AG09309 (cell line): ENCODE results near the gene JPH2.

Source experiments
- DNase-seq: peaks from one replicate; pipeline ENCODE4 v3.0.0-alpha.2; 2010; ENCODE audit warnings: low read depth
- H3K4me3 ChIP-seq: 2 replicates; pipeline ENCODE4 v1.5.1; 2011; ENCODE audit warnings: mild to moderate bottlenecking, low read depth, low read length, moderate library complexity; ENCODE audit not compliant: control insufficient read depth
- TF ChIP-seq, protein P1 (sequence below): IDR thresholded peaks from 2 replicates; pipeline ENCODE4 v1.5.1; 2011; ENCODE audit warnings: mild to moderate bottlenecking, low read depth, low read length, inconsistent platforms; ENCODE audit not compliant: insufficient read depth, control insufficient read depth; ENCODE audit errors: missing control alignments

JPH2 gene

DNA sequence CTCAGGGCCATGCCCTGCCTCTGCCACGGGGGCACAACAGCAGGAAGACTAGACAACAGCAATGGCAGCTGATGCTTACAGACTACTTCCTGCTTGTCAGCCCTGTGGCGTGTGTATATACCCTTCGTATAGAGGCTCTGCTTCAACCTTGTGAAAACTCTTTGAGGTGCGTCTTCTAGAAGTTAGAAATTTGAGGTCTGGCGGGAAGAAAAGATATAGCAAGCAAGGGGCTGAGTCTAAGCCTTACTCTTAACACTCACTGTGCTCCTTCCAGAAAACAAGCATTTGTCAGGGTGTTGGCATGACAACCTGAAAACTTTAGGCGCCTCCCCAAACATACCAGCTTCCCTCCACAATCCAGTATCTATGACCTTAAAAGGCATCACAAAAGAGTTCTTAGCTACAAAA, 33.3 kb downstream of the JPH2 start:
- TF ChIP-seq, protein P1, sequence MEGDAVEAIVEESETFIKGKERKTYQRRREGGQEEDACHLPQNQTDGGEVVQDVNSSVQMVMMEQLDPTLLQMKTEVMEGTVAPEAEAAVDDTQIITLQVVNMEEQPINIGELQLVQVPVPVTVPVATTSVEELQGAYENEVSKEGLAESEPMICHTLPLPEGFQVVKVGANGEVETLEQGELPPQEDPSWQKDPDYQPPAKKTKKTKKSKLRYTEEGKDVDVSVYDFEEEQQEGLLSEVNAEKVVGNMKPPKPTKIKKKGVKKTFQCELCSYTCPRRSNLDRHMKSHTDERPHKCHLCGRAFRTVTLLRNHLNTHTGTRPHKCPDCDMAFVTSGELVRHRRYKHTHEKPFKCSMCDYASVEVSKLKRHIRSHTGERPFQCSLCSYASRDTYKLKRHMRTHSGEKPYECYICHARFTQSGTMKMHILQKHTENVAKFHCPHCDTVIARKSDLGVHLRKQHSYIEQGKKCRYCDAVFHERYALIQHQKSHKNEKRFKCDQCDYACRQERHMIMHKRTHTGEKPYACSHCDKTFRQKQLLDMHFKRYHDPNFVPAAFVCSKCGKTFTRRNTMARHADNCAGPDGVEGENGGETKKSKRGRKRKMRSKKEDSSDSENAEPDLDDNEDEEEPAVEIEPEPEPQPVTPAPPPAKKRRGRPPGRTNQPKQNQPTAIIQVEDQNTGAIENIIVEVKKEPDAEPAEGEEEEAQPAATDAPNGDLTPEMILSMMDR: no peak
- H3K4me3 ChIP-seq: no peak overlapping the region
- DNase-seq: no peak

DNA sequence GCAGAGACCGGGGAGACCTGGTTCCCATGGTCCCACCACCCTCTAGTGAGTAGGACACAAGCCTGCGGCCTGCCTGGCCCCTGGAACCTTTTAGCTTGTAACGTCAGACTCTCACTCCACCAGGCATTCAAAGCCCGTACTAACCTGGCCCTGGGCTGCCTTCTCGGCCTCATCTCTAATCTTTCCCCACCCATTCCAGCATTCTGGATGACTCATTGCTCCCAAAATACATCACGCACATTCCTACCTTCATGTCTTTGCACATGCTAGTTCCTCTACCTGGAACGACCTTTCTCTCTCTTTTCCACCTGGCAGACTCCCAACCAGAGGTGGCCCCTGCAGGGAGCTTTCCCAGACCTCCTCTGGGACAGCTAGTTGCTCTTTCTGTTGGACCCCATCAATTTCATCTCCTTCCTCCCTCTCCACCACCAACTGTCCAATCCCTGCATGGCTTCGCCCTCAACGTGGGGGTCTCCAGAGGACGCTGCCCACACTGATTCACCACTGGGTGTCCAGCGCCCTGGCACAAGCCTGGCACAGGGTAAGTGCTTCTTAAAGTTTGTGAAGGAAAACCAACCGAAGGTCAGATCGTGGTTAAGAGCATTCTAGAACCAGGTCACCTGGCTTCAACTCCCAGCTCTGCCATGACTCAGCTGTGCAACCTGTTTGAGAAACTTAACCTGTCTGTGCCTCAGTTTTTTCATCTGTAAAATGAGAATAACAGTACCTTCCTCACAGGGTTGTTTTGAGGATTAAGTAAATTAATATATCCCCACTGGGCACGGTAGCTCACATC, 35.2 kb downstream of the JPH2 start:
- no peak overlapping the region for H3K4me3 ChIP-seq
- DNase-seq: no peak
- TF ChIP-seq, protein P1: no peak

DNA sequence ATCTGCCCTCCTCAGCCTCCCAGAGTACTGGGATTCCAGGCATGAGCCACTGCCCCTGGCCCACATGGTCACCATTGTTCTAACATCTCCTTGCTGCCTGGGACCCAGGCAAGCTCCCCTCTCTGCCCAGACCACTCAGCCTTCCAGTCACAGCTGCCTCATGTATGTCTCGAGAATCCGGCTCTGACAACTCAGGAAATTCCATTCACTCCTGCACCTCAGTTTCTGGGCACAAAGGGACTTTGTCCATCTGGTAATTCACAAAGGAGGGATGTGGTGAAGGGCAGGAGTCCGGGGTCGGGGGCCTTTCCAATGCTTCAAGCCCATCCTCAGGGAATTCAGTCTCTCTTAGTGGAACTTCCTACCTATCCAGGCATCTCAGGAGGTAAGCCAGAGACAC, 40.7 kb downstream of the JPH2 start:
- DNase-seq: no peak
- no peak overlapping the region for H3K4me3 ChIP-seq
- TF ChIP-seq, protein P1: no peak

DNA sequence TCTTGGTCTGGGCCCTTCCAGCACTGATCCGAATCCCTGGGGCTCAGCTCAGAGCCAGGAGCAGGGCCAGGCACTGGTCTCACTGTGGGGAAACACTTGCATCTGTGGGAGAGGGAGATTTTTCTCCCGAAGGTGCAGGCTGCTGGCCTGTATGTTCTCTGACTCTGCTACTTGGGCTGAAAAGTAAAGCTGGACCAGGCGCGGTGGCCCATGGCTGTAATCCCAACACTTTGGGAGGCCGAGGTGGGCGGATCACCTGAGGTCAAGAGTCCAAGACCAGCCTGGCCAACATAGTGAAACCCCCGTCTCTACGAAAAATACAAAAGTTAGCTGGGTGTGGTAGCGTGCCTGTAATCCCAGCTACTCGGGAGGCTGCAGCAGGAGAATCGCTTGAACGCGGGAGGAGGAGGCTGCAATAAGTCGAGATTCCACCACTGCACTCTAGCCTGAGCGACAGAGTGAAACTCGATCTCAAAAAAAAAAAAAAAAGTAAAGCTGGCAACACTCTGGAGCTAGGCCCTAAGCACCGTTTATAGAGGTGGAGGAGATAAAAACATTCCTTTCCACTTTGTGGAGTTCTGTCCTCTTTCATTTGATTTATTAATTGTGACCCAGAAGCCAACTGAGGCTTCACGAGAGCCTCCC, 41.7 kb downstream of the JPH2 start:
- no peak for DNase-seq
- TF ChIP-seq, protein P1: no peak

DNA sequence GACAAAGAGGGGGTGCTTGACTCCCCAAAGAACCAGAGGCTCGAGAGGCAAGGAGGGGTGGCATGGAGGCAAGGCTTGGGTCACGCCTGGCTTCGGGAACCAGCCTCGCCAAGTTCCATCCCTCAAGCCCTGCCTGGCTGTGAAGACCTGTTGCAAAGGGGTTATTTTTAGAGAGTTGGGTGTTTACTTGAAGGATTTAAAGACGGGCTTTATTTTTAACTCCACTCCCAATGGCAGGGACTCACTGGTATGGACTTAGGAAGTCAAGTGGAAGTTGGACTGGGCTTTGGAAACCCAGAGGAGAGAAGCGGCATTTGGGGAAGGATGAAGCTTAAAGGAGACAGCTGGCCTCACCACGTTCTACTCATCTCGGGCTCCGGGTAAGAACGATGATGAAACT, 43.1 kb downstream of the JPH2 start:
- no peak overlapping the region for H3K4me3 ChIP-seq
- DNase-seq: no peak
- TF ChIP-seq, protein P1: no peak

More for the DNA sequence above, 41.7 kb downstream of the JPH2 start:
- H3K4me3 ChIP-seq: no peak overlapping the region

DNA sequence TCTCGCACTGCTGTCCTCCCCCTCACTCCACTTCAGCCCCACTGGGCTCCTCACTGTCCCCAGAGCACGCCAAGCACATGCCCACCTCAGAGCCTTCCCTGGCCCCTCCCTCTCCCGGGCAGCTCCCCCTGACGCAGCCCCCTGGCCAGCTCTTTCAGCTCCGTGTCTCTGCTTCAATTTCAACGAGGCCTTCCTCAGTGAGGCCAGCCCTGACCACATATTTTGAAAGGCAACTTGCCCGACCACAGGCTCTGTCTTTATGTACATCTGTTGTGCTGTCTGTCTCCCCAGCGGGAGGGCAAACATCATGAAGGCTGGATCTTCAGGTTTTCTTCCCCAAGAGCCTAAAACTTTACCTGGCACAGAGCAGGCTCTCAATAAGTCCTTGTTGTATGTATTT, 44.6 kb downstream of the JPH2 start:
- no peak overlapping the region for H3K4me3 ChIP-seq
- no peak for DNase-seq
- TF ChIP-seq, protein P1: no peak

DNA sequence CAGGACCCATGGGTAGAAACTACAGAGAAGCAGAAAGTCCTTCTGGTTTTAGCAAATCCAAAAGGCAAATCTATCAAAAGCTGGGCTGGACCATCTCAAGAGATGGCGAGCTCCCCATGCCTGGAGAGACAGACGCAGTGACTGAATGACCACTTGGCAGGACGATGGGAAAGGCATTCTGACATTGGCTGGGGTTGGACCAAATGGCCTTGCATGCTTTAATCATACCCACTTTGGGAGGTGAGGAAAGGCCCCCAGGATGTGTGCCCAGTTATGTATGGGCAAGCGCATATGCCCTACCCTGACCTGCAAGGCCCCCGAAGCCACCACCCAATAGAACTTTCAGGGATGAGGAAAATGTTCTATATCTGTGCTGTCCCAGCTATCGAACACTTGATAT, 45.1 kb downstream of the JPH2 start:
- H3K4me3 ChIP-seq: no peak overlapping the region
- no peak for DNase-seq
- TF ChIP-seq, protein P1: no peak
